Aorta (tissue), 5 donors: ENCODE measurements around the gene WIPF3. TPM values are rescaled to one million over a fixed set of nuclear protein-coding genes. Genes with fewer than 3 reads are reported as not detected.

Source experiments
- ATAC-seq: fragments of 200-7000 bp; cut with Tn5 transposase; one replicate; pipeline ENCODE4 v1.9.1; 2022; ENCODE audit warnings: moderate library complexity; ENCODE audit not compliant: low FRiP score
- DNase-seq, 2 donors: peaks; one replicate each; pipeline ENCODE4 v3.0.0-alpha.2; 2020
- H3K27ac ChIP-seq, 2 donors: one replicate each; pipeline ENCODE4 v1.5.1; 2013; ENCODE audit warnings: low read length in 2 of 2, mild to moderate bottlenecking in 2 of 2, moderate library complexity in 2 of 2, control low read depth in 1 of 2, inconsistent platforms in 1 of 2, low read depth in 1 of 2
- H3K27me3 ChIP-seq, 2 donors: one replicate each; pipeline ENCODE4 v1.6.1; 2013; ENCODE audit warnings: control low read depth in 1 of 2, low read length in 1 of 2, mild to moderate bottlenecking in 1 of 2, moderate library complexity in 1 of 2; ENCODE audit not compliant: insufficient read depth in 2 of 2, control insufficient read depth in 1 of 2
- H3K36me3 ChIP-seq, 2 donors: one replicate each; pipeline ENCODE4 v1.6.1; 2013; ENCODE audit warnings: control low read depth in 1 of 2, low read length in 1 of 2, mild to moderate bottlenecking in 1 of 2; ENCODE audit not compliant: insufficient read depth in 2 of 2, control insufficient read depth in 1 of 2
- H3K4me1 ChIP-seq, 2 donors: one replicate each; pipeline ENCODE4 v1.6.1; 2013; ENCODE audit warnings: low read length in 2 of 2, control low read depth in 1 of 2, mild to moderate bottlenecking in 1 of 2, moderate library complexity in 1 of 2; ENCODE audit not compliant: insufficient read depth in 2 of 2, control insufficient read depth in 1 of 2
- H3K4me3 ChIP-seq, 2 donors: one replicate each; pipeline ENCODE4 v1.5.1; 2013; ENCODE audit warnings: low read length in 2 of 2, control low read depth in 1 of 2, mild to moderate bottlenecking in 1 of 2
- H3K9me3 ChIP-seq: one replicate; pipeline ENCODE4 v1.6.1; 2013; ENCODE audit warnings: mild to moderate bottlenecking, low read length; ENCODE audit not compliant: control insufficient read depth
- WGBS, 2 donors: extraction: QIAGEN DNeasy Blood & Tissue Kit; methylation state at CpG; one replicate each; pipeline ENCODE4 v1.1.7; 2013; 5-methylcytosine and 5-hydroxymethylcytosine counted together
- intact Hi-C, 2 donors: fragments of 100-400 bp; cut with DNase I; formaldehyde crosslinking; loops; one replicate each; pipeline versions ENCODE4 v1.14.2 to v1.15.0; 2022
- polyA plus RNA-seq, 2 donors: library from polyadenylated mRNA; stranded (reverse); fragments of 200-250 nt; gene quantifications; one replicate each; pipeline ENCODE4 v1.2.3, GENCODE V29; 2013
- total RNA-seq, 2 donors: library from RNA; stranded (reverse); fragmentation: NEBNext Ultra II Directional; extraction: Animal tissue kit (Norgen Biotek cat#: 25700); gene quantifications; one replicate each; pipeline ENCODE4 v1.2.1, GENCODE V29; 2021
- donor health status: healthy with polysubstance abuse.
- donor health status: Bipolar disorder and iron deficiency.
- donor health status: DM: no; HTN: no; CAD: no.
- donor health status: DM: no; HTN: no; CAD: no.
- donor health status: DM: yes; HTN: yes; CAD: no.

WIPF3 gene
- total and polyA plus RNA-seq, 4 donors, result 2.1 to 4.3 (median 2.9) TPM

- intact Hi-C loops, result no loop called here
- Histone ChIP-seq H3K27ac (no peak overlapping the region), H3K4me1 (peaks cover 0 to 3% of the 10 kb centered on the region in 2 donors), H3K36me3 (peaks cover 0 to 1% of the 10 kb centered on the region in 2 donors), H3K27me3 (no peaks in the 10 kb centered on the region), H3K9me3 (no peaks in the 10 kb centered on the region), H3K4me3 (no peak overlapping the region)
- no peak for ATAC-seq
- WGBS, 2 donors, result 70 to 72% methylated on average over 4 of the region's 4 CpGs
- no peak for DNase-seq
These were observed 111.3 kb downstream of the WIPF3 start for GRCh38 chr7:29917641-29918040.

- intact Hi-C loops, result no loop called here
- peaks cover 0 to 7% of the 10 kb centered on the region in 2 donors for H3K36me3 ChIP-seq
- H3K4me3 ChIP-seq, result no peak overlapping the region
- H3K27me3 ChIP-seq, result no peaks in the 10 kb centered on the region
- no peak for DNase-seq
- peaks cover 0 to 3% of the 10 kb centered on the region in 2 donors for H3K4me1 ChIP-seq
- WGBS, 2 donors, result 89 to 92% methylated on average over 4 of the region's 4 CpGs
- ATAC-seq, result no peak
- no peaks in the 10 kb centered on the region for H3K9me3 ChIP-seq
- H3K27ac ChIP-seq, result no peak overlapping the region
These were observed 112.5 kb downstream of the WIPF3 start for GRCh38 chr7:29918850-29919249.

GRCh38 chr7:29919790-29920189 lies 113.5 kb downstream of the WIPF3 start:
- 85 to 88% methylated on average over 5 of the region's 5 CpGs for WGBS, 2 donors
- H3K4me3 ChIP-seq, result no peak overlapping the region
- no peaks in the 10 kb centered on the region for H3K27me3 ChIP-seq
- no peak for DNase-seq
- no peak for ATAC-seq
- H3K4me1 ChIP-seq, result peaks cover 0 to 3% of the 10 kb centered on the region in 2 donors
- intact Hi-C loops, result loop anchor here (2.0 to 10.0 kb wide), 6 partner anchors 37 to 282 kb away; no protein-coding TSS in a partner anchor
- H3K9me3 ChIP-seq, result no peaks in the 10 kb centered on the region
- peaks cover 0 to 13% of the 10 kb centered on the region in 2 donors for H3K36me3 ChIP-seq
- H3K27ac ChIP-seq, result no peak overlapping the region

GRCh38 chr7:29920491-29920890 lies 114.2 kb downstream of the WIPF3 start:
- WGBS, 2 donors, result 64 to 86% methylated on average over 5 of the region's 5 CpGs
- intact Hi-C loops, result loop anchor here (2.0 to 10.0 kb wide), 6 partner anchors 38 to 283 kb away; no protein-coding TSS in a partner anchor
- DNase-seq (no peak), ATAC-seq (no peak)
- H3K9me3 ChIP-seq, result no peaks in the 10 kb centered on the region
- no peaks in the 10 kb centered on the region for H3K27me3 ChIP-seq
- no peak overlapping the region for H3K27ac ChIP-seq
- H3K36me3 ChIP-seq, result peaks cover 0 to 13% of the 10 kb centered on the region in 2 donors
- no peak overlapping the region for H3K4me3 ChIP-seq
- H3K4me1 ChIP-seq, result no peaks in the 10 kb centered on the region

GRCh38 chr7:29921404-29922010 lies 115.2 kb downstream of the WIPF3 start:
- intact Hi-C loops, result loop anchor here (2.0 to 10.0 kb wide), 6 partner anchors 39 to 284 kb away; no protein-coding TSS in a partner anchor
- Histone ChIP-seq H3K9me3 (no peaks in the 10 kb centered on the region), H3K27me3 (no peaks in the 10 kb centered on the region), H3K4me3 (no peak overlapping the region), H3K36me3 (peaks cover 0 to 13% of the 10 kb centered on the region in 2 donors), H3K4me1 (no peaks in the 10 kb centered on the region), H3K27ac (no peak overlapping the region)
- DNase-seq, result no peak
- 59 to 64% methylated on average over 4 of the region's 4 CpGs for WGBS, 2 donors
- peak; percentile 75 for ATAC-seq

- ATAC-seq (no peak), DNase-seq (no peak)
- Histone ChIP-seq H3K4me3 (no peak overlapping the region), H3K36me3 (peaks cover 0 to 13% of the 10 kb centered on the region in 2 donors), H3K27ac (no peak overlapping the region), H3K27me3 (no peaks in the 10 kb centered on the region), H3K4me1 (no peaks in the 10 kb centered on the region), H3K9me3 (no peaks in the 10 kb centered on the region)
- intact Hi-C loops, result loop anchor here (5.0 to 10.0 kb wide), 4 partner anchors 41 to 286 kb away; no protein-coding TSS in a partner anchor
- 63 to 85% methylated on average over 7 of the region's 7 CpGs for WGBS, 2 donors
These were observed 116.8 kb downstream of the WIPF3 start for GRCh38 chr7:29922921-29923700.

GRCh38 chr7:29924006-29924405 lies 117.7 kb downstream of the WIPF3 start:
- intact Hi-C loops, result loop anchor here (5.0 to 10.0 kb wide), 4 partner anchors 42 to 287 kb away; no protein-coding TSS in a partner anchor
- H3K4me3 ChIP-seq, result no peak overlapping the region
- 72 to 76% methylated on average over 9 of the region's 9 CpGs for WGBS, 2 donors
- peaks cover 0 to 13% of the 10 kb centered on the region in 2 donors for H3K36me3 ChIP-seq
- no peak for ATAC-seq
- H3K4me1 ChIP-seq, result no peaks in the 10 kb centered on the region
- H3K9me3 ChIP-seq, result no peaks in the 10 kb centered on the region
- DNase-seq, result no peak
- no peak overlapping the region for H3K27ac ChIP-seq
- no peaks in the 10 kb centered on the region for H3K27me3 ChIP-seq

GRCh38 chr7:29924684-29925083 lies 118.4 kb downstream of the WIPF3 start:
- Histone ChIP-seq H3K9me3 (no peaks in the 10 kb centered on the region), H3K27ac (no peak overlapping the region), H3K27me3 (no peaks in the 10 kb centered on the region), H3K4me3 (no peak overlapping the region), H3K4me1 (no peaks in the 10 kb centered on the region), H3K36me3 (peaks cover 0 to 13% of the 10 kb centered on the region in 2 donors)
- DNase-seq (no peak), ATAC-seq (no peak)
- WGBS, 2 donors, result 87 to 92% methylated on average over 2 of the region's 2 CpGs
- intact Hi-C loops, result loop anchor here (5.0 to 10.0 kb wide), 4 partner anchors 42 to 287 kb away; no protein-coding TSS in a partner anchor
